ENCODE data around the gene KLK4.
"Not testable (repeated sequence)": the region's sequence is repeated elsewhere in the genome, so short reads cannot be mapped to it uniquely, and the experiment has no call there.

Gene KLK4

GRCh38 chr19:50912727-50913716 lies 1.8 kb upstream of the KLK4 start:
- DNase-seq (ENCODE audit: low read depth) = no peak

GRCh38 chr19:50912102-50912599 lies 956 bp upstream of the KLK4 start:
- no peak for DNase-seq (ENCODE audit: low read depth)

GRCh38 chr19:50910722-50911121 lies 473 bp downstream of the KLK4 start:
- DNase-seq (ENCODE audit: low read depth) = no peak

DNA sequence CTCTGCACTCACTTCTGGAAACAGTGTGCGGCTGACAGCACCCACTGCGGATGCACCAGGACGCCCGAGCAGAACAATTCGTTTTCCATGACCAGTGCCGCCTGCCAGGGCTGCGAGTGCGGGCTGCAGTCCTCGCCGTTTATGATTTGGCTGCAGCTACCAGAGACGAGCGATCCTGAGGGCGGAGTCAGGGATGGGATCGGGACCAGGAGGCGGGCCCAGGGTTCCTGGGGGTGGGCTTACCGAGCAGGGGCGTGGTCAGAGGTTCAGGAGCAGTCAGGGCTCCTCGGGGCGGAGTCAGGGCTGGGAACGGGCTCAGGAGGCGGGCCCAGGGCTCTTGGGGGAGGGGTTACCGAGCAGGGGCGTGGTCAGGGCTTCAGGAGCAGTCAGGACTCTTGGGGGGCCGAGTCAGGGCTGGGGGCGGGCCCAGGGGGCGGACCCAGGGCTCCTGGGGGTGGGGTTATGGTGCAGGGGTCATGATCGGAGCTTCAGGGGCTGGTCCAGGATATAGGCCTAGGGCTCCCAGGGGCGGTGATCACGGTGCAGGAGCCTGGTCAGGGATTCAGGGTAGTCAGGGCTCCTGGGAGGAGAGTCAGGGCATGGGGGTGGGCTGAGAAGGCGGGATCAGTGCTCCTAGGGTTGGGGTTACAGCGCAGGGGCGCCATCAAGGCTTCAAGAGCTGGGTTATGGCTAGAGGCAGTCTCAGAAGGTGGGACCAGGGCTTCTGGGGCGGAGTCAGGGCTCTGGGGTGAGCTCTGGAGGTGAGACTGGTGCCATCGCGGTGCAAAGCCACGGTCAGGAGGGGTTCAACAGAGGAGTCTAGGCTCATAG lies 1.7 kb downstream of the KLK4 start:
- DNase-seq (ENCODE audit: low read depth) = no peak

- DNase-seq (ENCODE audit: low read depth) = no peak
Observed at GRCh38 chr19:50908336-50908735, 2.9 kb downstream of the KLK4 start.

GRCh38 chr19:50906217-50906616 lies 5.0 kb downstream of the KLK4 start:
- DNase-seq (ENCODE audit: low read depth) = no peak

- no peak for DNase-seq (ENCODE audit: low read depth)
Observed at GRCh38 chr19:50902640-50903039, 8.6 kb downstream of the KLK4 start.

GRCh38 chr19:50899569-50899968 lies 11.6 kb downstream of the KLK4 start:
- no peak for DNase-seq (ENCODE audit: low read depth)

DNA sequence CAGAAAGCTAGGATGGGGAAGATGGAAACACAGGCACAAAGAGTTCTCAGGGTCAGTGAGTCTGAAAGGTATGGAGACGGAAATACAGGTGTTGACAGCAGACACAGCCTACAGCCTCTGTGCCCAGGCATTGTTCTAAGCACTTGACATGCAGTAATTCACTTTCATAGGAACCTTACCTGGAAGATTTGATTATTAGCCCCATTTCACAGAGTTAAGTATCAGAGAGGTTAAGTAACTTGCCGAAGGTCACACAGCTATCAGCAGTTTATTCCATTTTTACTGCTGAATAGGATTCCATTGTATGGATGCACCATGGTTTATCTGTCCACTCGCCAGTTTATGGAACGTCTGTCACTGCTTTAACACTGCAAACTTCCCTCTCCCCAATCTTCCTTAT lies 13.2 kb downstream of the KLK4 start:
- no peak for DNase-seq (ENCODE audit: low read depth)

DNA sequence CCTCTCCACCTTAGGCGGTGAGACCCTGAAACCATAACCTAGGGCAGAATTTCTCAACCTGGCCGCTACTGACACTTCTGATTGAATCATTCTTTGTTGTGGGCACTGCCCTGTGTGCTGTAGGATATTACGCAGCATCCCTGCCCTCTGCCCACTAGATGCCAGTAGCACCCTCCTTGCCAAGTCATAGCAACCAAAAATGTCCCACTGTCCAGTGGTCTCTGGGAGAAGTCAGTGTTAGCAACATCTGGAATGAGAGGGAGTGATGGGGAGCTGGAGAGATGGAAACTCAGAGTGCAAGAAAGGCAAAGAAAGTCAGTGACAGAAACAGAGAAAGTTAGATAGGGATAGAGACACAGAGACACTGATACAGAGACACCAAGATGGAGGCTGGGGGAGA lies 13.6 kb downstream of the KLK4 start:
- DNase-seq (ENCODE audit: low read depth) = no peak

GRCh38 chr19:50897191-50897607 lies 14.0 kb downstream of the KLK4 start:
- DNase-seq (ENCODE audit: low read depth) = no peak

DNA sequence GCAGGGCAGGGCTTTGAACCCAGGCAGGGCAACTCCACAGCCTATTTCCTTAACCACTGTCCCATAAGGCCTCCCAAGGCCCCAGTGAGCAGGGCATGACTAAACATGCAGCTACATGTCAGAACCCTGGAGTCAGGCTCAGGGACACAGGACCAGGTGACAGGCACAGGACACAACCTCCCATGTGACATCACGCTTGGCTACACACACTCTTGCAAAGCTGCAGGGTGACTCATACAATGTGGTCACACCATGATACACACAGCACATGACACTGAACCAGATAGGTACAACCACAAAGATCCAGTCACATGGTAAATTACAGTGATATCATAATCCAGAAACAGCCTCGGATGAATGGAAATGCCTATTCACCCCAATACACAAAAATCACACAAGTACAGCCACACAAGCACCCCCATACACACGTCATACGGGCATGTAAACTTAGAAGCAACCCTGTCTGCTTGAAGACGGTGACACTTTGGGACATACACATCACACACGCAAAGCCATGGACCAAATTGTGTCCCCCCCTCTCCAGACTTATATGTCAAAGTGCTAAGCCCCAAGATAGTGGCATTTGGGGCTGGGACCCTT lies 14.5 kb downstream of the KLK4 start:
- no peak for DNase-seq (ENCODE audit: low read depth)

DNA sequence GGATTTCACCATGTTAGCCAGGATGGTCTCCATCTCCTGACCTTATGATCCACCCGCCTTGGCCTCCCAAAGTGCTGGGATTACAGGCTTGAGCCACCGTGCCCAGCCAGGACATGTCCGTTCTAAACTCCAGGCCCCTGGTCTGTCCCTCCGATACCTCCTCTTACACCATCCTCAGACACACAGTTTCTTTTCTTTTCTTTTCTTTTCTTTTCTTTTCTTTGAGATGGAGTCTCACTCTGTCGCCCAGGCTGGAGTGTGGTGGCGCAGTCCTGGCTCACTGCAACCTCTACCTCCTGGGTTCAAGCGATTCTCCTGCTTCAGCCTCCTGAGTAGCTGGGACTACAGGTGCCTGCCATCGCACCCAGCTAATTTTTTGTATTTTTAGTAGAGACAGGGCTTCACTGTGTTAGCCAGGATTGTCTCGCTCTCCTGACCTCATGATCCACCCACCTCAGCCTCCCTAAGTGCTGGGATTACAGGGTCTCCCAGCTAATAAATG lies 15.1 kb downstream of the KLK4 start:
- not testable (repeated sequence) for DNase-seq (ENCODE audit: low read depth)

DNA sequence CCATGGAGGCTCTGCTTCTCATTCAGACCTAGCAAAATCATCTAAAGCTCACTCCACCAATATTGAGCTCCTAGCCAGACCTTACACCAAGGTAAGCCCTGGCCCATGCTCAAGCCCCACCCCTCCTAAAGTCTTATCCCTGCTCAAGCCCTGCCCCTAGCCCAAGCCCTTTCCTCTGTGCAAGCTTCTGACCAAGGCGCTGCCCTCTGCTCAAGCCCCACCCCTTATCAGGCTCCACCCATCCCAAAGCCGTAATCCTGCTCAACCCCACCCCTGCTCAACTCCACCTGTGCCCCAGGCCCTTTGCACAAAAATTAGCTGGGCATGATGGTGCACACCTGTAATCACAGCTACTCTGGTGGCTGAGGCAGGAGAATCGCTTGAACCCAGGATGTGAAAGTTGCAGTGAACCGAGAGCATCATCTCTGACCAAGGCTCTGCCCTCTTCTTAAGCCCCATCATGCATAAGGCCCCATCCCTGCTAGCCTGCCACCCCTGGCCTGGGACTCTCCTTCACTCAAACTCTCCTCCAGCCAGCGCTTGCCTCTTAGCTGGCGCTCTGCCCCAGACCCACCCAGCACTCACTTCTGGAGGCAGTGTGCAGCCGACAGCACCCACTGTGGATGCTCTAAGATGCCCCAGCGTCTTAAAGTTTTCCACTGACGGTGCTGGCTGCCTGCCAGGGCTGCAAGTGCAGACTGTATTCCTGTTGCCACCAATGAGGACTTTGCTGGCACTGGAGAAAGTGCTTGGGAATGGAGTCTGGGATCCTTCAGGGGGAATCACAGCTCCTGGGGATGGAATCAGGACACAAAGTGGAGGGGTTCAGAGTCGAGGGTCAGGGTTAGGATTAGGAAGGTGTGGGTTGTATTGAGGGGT lies 16.5 kb downstream of the KLK4 start:
- DNase-seq (ENCODE audit: low read depth) = no peak

GRCh38 chr19:50893047-50893736 lies 18.0 kb downstream of the KLK4 start:
- DNase-seq (ENCODE audit: low read depth) = no peak

DNA sequence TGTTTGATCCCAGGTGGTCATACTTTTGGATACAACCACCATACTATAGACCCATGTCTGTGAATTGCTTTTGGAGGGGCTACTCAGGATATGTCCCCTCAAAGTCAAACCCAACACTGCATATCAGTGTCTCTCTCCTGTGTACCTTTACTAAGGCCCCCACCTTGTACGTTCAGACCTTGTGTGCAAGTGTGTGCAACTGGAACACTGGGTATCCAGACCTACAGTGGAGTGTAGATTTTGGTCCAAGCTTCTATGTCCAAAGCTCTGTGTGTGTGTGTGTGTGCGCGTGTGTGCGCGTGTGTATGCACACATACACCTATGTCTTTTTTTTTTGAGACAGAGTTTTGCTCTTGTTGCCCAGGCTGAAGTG lies 20.0 kb downstream of the KLK4 start:
- no peak for DNase-seq (ENCODE audit: low read depth)

- no peak for DNase-seq (ENCODE audit: low read depth)
Observed at GRCh38 chr19:50890422-50891252, 20.6 kb downstream of the KLK4 start.

DNA sequence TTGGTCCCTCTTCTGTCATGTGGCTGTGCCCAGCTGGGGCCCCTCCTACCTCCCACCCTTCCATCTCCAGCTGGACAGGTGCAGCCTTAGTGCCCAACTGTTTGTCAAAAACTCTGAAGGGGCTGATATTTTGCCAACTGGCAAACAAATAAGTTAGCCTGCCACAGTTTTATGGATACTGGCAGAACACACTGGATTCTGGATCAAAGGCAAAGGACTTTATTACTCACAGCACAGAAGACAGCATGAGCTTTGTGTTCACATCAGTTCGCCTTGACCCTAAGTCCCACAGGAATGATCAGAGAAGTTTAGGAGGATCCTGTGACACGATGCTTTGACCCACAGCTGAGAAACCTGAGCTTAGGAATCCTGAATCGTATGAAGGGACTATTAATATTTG lies 21.6 kb downstream of the KLK4 start:
- no peak for DNase-seq (ENCODE audit: low read depth)

- no peak for DNase-seq (ENCODE audit: low read depth)
Observed at GRCh38 chr19:50882188-50882587, 29.0 kb downstream of the KLK4 start.

- DNase-seq (ENCODE audit: low read depth) = no peak
Observed at GRCh38 chr19:50880241-50880640, 31.0 kb downstream of the KLK4 start.

All from stimulated activated CD8-positive, alpha-beta memory T cell treated with anti-CD3 and anti-CD28 coated beads, Interleukin-12 subunit alpha, Interleukin-12 subunit beta, amount 100 ng/mL, for 1 hour (primary cell).